Measurements from ENCODE around the gene EDA.

Gene EDA

GRCh38 chrX:70087857-70088630 lies 472.1 kb downstream of the EDA start:
- TF ChIP-seq ZBTB7A (IDR thresholded peaks at IDR 0.05; ENCODE audit: low read depth) (no peak), TAF1 (IDR thresholded peaks at IDR 0.05; ENCODE audit: low read depth) (no peak), EP300 (IDR thresholded peaks at IDR 0.05; ENCODE audit: borderline replicate concordance) (no peak)
- TF ChIP-seq, protein P1, sequence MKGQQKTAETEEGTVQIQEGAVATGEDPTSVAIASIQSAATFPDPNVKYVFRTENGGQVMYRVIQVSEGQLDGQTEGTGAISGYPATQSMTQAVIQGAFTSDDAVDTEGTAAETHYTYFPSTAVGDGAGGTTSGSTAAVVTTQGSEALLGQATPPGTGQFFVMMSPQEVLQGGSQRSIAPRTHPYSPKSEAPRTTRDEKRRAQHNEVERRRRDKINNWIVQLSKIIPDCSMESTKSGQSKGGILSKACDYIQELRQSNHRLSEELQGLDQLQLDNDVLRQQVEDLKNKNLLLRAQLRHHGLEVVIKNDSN (IDR thresholded peaks at IDR 0.05) = no peak

GRCh38 chrX:70088751-70089150 lies 472.8 kb downstream of the EDA start:
- no peak for TF ChIP-seq YY1 (IDR thresholded peaks at IDR 0.05; ENCODE audit: low read depth)
- TF ChIP-seq ZBTB7A (IDR thresholded peaks at IDR 0.05; ENCODE audit: low read depth) = no peak
- no peak for TF ChIP-seq NFIC (IDR thresholded peaks at IDR 0.05)
